ENCODE results near the gene PGC. TPM values are rescaled to one million over a fixed set of nuclear protein-coding genes. Genes with fewer than 3 reads are reported as not detected.

Gene PGC
- total RNA-seq, 2 experiments from 2014 or later, result not detected

- DNase-seq (no peak), ATAC-seq (no peak)
- Mint-ChIP-seq H3K27ac (no peak overlapping the region), H3K9me3 (ENCODE audit: low read depth) (no peaks in the 10 kb centered on the region), H3K4me1 (peaks cover 39% of the 10 kb centered on the region), H3K36me3 (peaks cover 2% of the 10 kb centered on the region), H3K4me3 (no peak overlapping the region), H3K27me3 (no peaks in the 10 kb centered on the region)
- CTCF ChIA-PET, result interaction anchor here (0.6 to 5.5 kb wide), 4 partner anchors 7 to 281 kb away, joined by 3 to 34 read pairs (median 6); partner anchors contain the start of gene TFEB
Observed at GRCh38 chr6:41708856-41709255, 38.3 kb downstream of the PGC start.

GRCh38 chr6:41707565-41708200 lies 39.5 kb downstream of the PGC start:
- CTCF ChIA-PET, result interaction anchor here (1.3 to 5.5 kb wide), 5 partner anchors 9 to 27 kb away, joined by 3 to 34 read pairs (median 9); partner anchors contain the start of gene TFEB
- Mint-ChIP-seq H3K9me3 (ENCODE audit: low read depth) (no peaks in the 10 kb centered on the region), H3K36me3 (peaks cover 2% of the 10 kb centered on the region), H3K4me1 (peaks cover 33% of the 10 kb centered on the region), H3K4me3 (peak overlapping the region; percentile 19), H3K27ac (peak overlapping the region; percentile 64), H3K27me3 (no peaks in the 10 kb centered on the region)
- peak; percentile 57 for DNase-seq
- peak; percentile 59 for ATAC-seq

GRCh38 chr6:41706876-41707564 lies 40.2 kb downstream of the PGC start:
- CTCF ChIA-PET, result interaction anchor here (1.1 to 5.5 kb wide), 9 partner anchors 9 to 338 kb away, joined by 3 to 34 read pairs (median 5); no protein-coding TSS in a partner anchor
- H3K27me3 Mint-ChIP-seq, result no peaks in the 10 kb centered on the region
- DNase-seq, result no peak
- ATAC-seq, result no peak
- H3K9me3 Mint-ChIP-seq (ENCODE audit: low read depth), result no peaks in the 10 kb centered on the region
- H3K4me1 Mint-ChIP-seq, result peaks cover 33% of the 10 kb centered on the region
- H3K4me3 Mint-ChIP-seq, result peak overlapping the region; percentile 19
- H3K36me3 Mint-ChIP-seq, result peaks cover 2% of the 10 kb centered on the region
- peak overlapping the region; percentile 64 for H3K27ac Mint-ChIP-seq

- no peak overlapping the region for H3K4me3 Mint-ChIP-seq
- ATAC-seq (peak; percentile 92), DNase-seq (peak; percentile 85)
- H3K36me3 Mint-ChIP-seq, result peaks cover 2% of the 10 kb centered on the region
- no peaks in the 10 kb centered on the region for H3K9me3 Mint-ChIP-seq (ENCODE audit: low read depth)
- H3K4me1 Mint-ChIP-seq, result peaks cover 33% of the 10 kb centered on the region
- CTCF ChIA-PET, result interaction anchor here (0.6 to 5.5 kb wide), 18 partner anchors 10 to 338 kb away, joined by 3 to 34 read pairs (median 5); no protein-coding TSS in a partner anchor
- no peaks in the 10 kb centered on the region for H3K27me3 Mint-ChIP-seq
- peak overlapping the region; percentile 67 for H3K27ac Mint-ChIP-seq
Observed at GRCh38 chr6:41705996-41706835, 41.0 kb downstream of the PGC start.

GRCh38 chr6:41705311-41705995 lies 41.7 kb downstream of the PGC start:
- H3K4me1 Mint-ChIP-seq, result peaks cover 33% of the 10 kb centered on the region
- CTCF ChIA-PET, result interaction anchor here (0.7 to 5.5 kb wide), 18 partner anchors 10 to 337 kb away, joined by 3 to 34 read pairs (median 5); partner anchors contain the start of gene TOMM6
- ATAC-seq, result no peak

GRCh38 chr6:41704656-41705310 lies 42.4 kb downstream of the PGC start:
- no peak overlapping the region for H3K4me3 Mint-ChIP-seq
- H3K4me1 Mint-ChIP-seq, result peaks cover 33% of the 10 kb centered on the region
- DNase-seq (no peak), ATAC-seq (no peak)
- no peaks in the 10 kb centered on the region for H3K9me3 Mint-ChIP-seq (ENCODE audit: low read depth)
- H3K36me3 Mint-ChIP-seq, result no peaks in the 10 kb centered on the region
- no peak overlapping the region for H3K27ac Mint-ChIP-seq
- no peaks in the 10 kb centered on the region for H3K27me3 Mint-ChIP-seq
- CTCF ChIA-PET, result interaction anchor here (0.7 to 5.5 kb wide), 10 partner anchors 12 to 102 kb away, joined by 3 to 34 read pairs (median 5); partner anchors contain the start of gene TOMM6

More at GRCh38 chr6:41705311-41705995, 41.7 kb downstream of the PGC start:
- H3K9me3 Mint-ChIP-seq (ENCODE audit: low read depth), result no peaks in the 10 kb centered on the region
- no peak for DNase-seq
- H3K27ac Mint-ChIP-seq, result no peak overlapping the region
- no peak overlapping the region for H3K4me3 Mint-ChIP-seq
- H3K27me3 Mint-ChIP-seq, result no peaks in the 10 kb centered on the region
- no peaks in the 10 kb centered on the region for H3K36me3 Mint-ChIP-seq

- no peak overlapping the region for H3K4me3 Mint-ChIP-seq
- ATAC-seq (no peak), DNase-seq (no peak)
- CTCF ChIA-PET, result interaction anchor here (0.9 to 5.5 kb wide), 5 partner anchors 12 to 101 kb away, joined by 3 to 34 read pairs (median 4); partner anchors contain the start of gene TOMM6
- H3K27me3 Mint-ChIP-seq, result no peaks in the 10 kb centered on the region
- no peak overlapping the region for H3K27ac Mint-ChIP-seq
- no peaks in the 10 kb centered on the region for H3K9me3 Mint-ChIP-seq (ENCODE audit: low read depth)
- H3K4me1 Mint-ChIP-seq, result peaks cover 33% of the 10 kb centered on the region
- no peaks in the 10 kb centered on the region for H3K36me3 Mint-ChIP-seq
Observed at GRCh38 chr6:41704028-41704427, 43.2 kb downstream of the PGC start.

- H3K36me3 Mint-ChIP-seq, result no peaks in the 10 kb centered on the region
- no peak overlapping the region for H3K27ac Mint-ChIP-seq
- CTCF ChIA-PET, result interaction anchor here (0.6 to 0.9 kb wide), 2 partner anchors 31 to 523 kb away, joined by 3 read pairs; no protein-coding TSS in a partner anchor
Observed at GRCh38 chr6:41702771-41703494, 44.3 kb downstream of the PGC start.

GRCh38 chr6:41702089-41702745 lies 45.0 kb downstream of the PGC start:
- no peak overlapping the region for H3K27ac Mint-ChIP-seq
- CTCF ChIA-PET, result interaction anchor here (0.6 kb wide), 1 partner anchor 522 kb away, joined by 3 read pairs; no protein-coding TSS in a partner anchor
- H3K4me3 Mint-ChIP-seq, result no peak overlapping the region

More at GRCh38 chr6:41702771-41703494, 44.3 kb downstream of the PGC start:
- Mint-ChIP-seq H3K9me3 (ENCODE audit: low read depth) (no peaks in the 10 kb centered on the region), H3K4me3 (no peak overlapping the region), H3K4me1 (peaks cover 25% of the 10 kb centered on the region), H3K27me3 (no peaks in the 10 kb centered on the region)
- ATAC-seq, result no peak
- DNase-seq, result no peak

GRCh38 chr6:41700463-41701347 lies 46.5 kb downstream of the PGC start:
- no peak overlapping the region for H3K4me3 Mint-ChIP-seq
- no peak for DNase-seq
- no peaks in the 10 kb centered on the region for H3K9me3 Mint-ChIP-seq (ENCODE audit: low read depth)
- CTCF ChIA-PET, result interaction anchor here (1.1 to 1.2 kb wide), 2 partner anchors 12 to 16 kb away, joined by 3 read pairs; no protein-coding TSS in a partner anchor
- ATAC-seq, result no peak
- H3K36me3 Mint-ChIP-seq, result no peaks in the 10 kb centered on the region
- no peaks in the 10 kb centered on the region for H3K27me3 Mint-ChIP-seq
- H3K4me1 Mint-ChIP-seq, result peaks cover 3% of the 10 kb centered on the region
- H3K27ac Mint-ChIP-seq, result no peak overlapping the region

More at GRCh38 chr6:41702089-41702745, 45.0 kb downstream of the PGC start:
- Mint-ChIP-seq H3K9me3 (ENCODE audit: low read depth) (no peaks in the 10 kb centered on the region), H3K36me3 (no peaks in the 10 kb centered on the region), H3K4me1 (peaks cover 18% of the 10 kb centered on the region), H3K27me3 (no peaks in the 10 kb centered on the region)
- ATAC-seq, result no peak
- no peak for DNase-seq

All from activated CD8-positive, alpha-beta memory T cell treated with anti-CD3 and anti-CD28 coated beads, Interleukin-2, amount 10 ng/mL, durations not matched to agents 7 days and 5 days (primary cell).